Activated CD4-positive, alpha-beta T cell treated with anti-CD3 and anti-CD28 coated beads, Interleukin-2, amount 50 U/mL, for 48 hours (primary cell): ENCODE data around the gene MATN3.

ENCODE experiments used
- DNase-seq, 2 experiments: peaks; one replicate each; pipeline ENCODE4 v3.0.0-alpha.2; 2020

MATN3 gene

GRCh38 chr2:20035955-20036666 lies 23.6 kb upstream of the MATN3 start:
- DNase-seq = no peak

GRCh38 chr2:20034821-20035220 lies 22.4 kb upstream of the MATN3 start:
- DNase-seq = no peak

GRCh38 chr2:20034218-20034617 lies 21.8 kb upstream of the MATN3 start:
- no peak for DNase-seq

GRCh38 chr2:20033322-20033721 lies 20.9 kb upstream of the MATN3 start:
- no peak for DNase-seq

GRCh38 chr2:20030224-20030623 lies 17.8 kb upstream of the MATN3 start:
- no peak for DNase-seq

GRCh38 chr2:20027705-20028434 lies 15.4 kb upstream of the MATN3 start:
- DNase-seq = no peak

GRCh38 chr2:20027260-20027677 lies 14.8 kb upstream of the MATN3 start:
- no peak for DNase-seq

- DNase-seq = no peak
Observed at GRCh38 chr2:20025065-20025786, 12.8 kb upstream of the MATN3 start.

- no peak for DNase-seq
Observed at GRCh38 chr2:20023688-20024087, 11.2 kb upstream of the MATN3 start.

GRCh38 chr2:20021405-20022009 lies 9.0 kb upstream of the MATN3 start:
- DNase-seq = no peak

GRCh38 chr2:20019747-20020146 lies 7.3 kb upstream of the MATN3 start:
- DNase-seq = no peak

GRCh38 chr2:20018601-20019152 lies 6.2 kb upstream of the MATN3 start:
- DNase-seq = no peak

- no peak for DNase-seq
Observed at GRCh38 chr2:20016346-20016745, 3.9 kb upstream of the MATN3 start.

- no peak for DNase-seq
Observed at GRCh38 chr2:20015482-20016083, 3.1 kb upstream of the MATN3 start.

GRCh38 chr2:20013126-20013849 lies 820 bp upstream of the MATN3 start:
- no peak for DNase-seq

- no peak for DNase-seq
Observed at GRCh38 chr2:20012032-20012281, 511 bp downstream of the MATN3 start.

GRCh38 chr2:20011276-20012031 lies 1.0 kb downstream of the MATN3 start:
- no peak for DNase-seq

- no peak for DNase-seq
Observed at GRCh38 chr2:20008703-20009102, 3.8 kb downstream of the MATN3 start.

- DNase-seq = no peak
Observed at GRCh38 chr2:20005891-20006470, 6.5 kb downstream of the MATN3 start.

GRCh38 chr2:20005067-20005627 lies 7.3 kb downstream of the MATN3 start:
- DNase-seq = no peak

GRCh38 chr2:20001361-20001863 lies 11.1 kb downstream of the MATN3 start:
- DNase-seq = no peak
